GM19455 (cell line): ENCODE data around the gene FNDC4.
A peak's percentile ranks its signal among the peaks of the same experiment; 100 is the strongest.

Source experiments
- ATAC-seq: cut with Tn5 transposase; IDR thresholded peaks from one replicate; pipeline ENCODE4 v1.9.1; 2021; ENCODE audit not compliant: unreplicated experiment

Gene FNDC4

DNA sequence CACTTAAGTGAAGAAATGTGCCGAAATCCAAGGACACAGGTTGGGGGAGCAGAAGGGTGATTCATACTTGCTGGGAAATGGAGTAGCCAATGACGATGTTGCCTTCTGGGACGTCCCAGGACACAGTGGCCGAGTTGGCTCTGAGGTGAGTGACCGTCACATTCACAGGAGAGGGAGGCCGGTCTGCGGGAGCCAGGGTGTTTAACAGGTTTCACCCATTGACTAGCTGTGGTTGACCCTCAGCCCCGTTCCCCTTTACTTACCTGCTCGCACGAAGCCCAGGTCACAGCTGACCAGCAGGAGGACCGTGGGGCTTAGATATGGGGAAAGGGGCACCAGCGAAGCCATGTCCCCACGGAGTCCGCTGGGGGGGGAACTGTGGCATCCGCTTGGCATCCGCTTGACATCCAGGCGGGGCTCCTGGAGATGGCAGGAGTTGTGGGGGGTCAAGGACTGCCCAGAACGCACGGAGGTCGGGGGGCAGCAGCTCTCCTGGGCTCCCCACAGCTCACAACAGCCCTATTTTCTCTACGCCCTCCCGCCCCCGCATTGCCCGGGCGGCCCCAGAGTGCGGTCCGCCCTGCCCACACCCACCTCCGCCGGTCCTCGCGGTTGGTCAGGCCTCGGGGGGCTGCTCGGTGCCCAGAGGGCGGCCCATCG is 586 bp downstream of the FNDC4 start:
- no peak for ATAC-seq

DNA sequence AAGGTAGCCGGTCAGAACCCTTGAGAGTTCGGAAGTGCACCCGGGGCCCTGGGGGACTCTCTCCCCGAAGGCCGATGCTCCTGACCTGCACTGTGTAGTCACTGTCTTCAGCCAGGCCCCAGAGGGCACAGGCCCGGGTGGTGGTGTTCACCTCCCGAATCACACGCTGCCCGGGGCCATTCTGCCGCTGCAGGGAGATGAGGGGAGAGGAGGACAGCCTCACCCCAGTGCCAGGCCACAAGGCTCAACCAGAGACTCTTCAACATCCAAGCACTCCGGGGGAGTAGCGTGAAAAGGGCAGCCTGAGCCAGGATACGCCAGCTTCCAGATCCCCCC is 1.1 kb downstream of the FNDC4 start:
- ATAC-seq: no peak

DNA sequence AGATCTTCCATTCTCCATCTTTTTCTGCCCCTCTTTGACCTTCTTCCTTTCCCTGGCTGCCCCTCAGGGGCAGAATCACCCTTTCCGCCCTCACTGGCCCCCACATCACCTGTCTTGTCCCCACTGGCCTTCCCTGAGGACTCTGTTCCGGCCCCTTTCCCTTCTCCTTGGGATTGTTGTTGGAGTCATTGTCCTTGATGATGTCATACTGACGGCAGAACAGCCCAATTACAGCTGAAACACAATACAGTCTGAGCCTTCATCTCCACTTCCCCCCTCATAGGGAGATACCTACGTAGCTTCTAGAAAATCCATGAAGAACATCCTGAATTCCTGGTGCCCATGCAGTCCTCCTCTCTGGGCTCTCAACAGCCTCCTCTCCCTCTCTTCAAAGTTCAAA is 2.4 kb downstream of the FNDC4 start:
- no peak for ATAC-seq

DNA sequence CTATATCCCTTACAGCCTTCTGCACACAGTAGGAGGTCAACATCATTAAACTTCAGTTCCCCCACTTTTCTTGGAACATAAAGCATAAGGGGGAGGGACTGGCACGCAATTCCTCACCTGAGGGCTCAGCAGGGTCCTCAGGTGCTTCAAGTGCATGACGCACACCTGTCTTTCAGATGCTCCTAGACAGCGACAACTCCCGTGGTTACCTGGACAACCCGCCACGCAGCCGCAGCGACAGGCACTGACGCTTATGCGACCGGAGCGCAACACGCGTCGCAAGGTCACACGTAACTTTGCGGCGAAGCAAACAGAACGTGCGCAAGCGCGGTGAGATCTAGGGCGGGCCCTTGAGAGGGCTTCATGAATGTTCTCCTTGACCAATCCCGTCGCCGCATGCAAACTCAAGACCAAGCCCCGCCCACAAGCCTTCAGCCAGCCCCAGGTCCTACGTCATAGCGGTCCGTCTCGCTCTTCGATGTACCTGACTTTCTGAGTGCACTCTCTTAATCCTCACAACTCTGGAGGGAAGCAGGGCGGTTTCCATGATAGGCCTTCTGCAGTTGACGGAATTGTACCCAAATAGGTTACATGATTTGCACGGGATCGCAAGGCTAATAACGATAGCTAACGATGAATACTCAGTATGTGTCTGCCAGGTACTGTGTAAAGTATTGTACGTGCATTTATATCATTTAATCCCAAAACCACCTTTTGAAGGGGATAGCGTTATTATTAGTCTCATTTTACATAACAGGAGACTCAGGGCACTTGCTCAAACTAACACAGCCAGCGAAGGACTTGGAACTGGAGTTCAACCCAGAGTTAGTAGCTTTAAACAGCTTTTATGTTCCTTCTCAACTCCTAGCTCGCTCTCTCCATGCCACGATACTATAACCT is 5.3 kb downstream of the FNDC4 start, which contains the start of gene IFT172:
Gene IFT172 (minus strand): TSS at position 246 of the 900 bp plus-strand sequence. CDS start 90 bp downstream, at position 156.
- peak; percentile 98 for ATAC-seq

DNA sequence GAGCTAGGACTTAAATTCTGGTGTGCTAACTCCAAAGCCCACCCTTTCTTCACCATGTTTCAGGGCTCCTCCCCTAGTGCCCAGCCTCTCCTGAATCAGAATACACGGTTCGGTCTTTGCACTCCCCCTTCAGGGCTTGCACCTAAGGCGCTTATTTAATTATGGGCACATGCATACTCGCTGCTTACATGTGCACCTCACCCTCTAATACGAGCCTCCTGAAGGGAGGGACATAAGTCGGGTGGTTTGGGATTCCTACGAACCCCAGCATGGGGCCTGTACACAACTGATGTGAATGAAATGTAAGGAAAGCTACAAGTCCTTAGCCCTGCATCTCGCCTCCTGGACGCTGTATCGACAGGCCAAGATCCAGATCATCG is 5.9 kb downstream of the FNDC4 start:
- ATAC-seq: no peak

DNA sequence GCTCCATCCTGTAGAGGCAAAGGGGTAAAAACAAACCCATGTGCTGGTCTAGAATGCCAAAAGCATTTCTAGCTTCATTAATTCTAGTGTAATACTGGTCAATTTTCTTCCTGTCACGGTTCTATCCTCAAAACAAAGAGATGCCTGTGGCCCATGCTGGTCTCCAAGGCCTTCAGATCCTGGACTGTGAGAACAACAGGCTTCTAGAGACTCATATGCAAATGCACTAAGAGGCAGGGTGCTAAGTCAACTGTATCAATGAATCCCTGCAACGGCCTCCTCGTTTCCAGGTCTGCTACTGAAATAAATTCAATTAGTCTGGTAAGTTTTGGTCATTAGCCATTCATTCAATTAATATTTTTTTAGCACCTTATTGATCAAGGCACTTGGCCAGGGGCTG is 9.5 kb downstream of the FNDC4 start:
- ATAC-seq: no peak

DNA sequence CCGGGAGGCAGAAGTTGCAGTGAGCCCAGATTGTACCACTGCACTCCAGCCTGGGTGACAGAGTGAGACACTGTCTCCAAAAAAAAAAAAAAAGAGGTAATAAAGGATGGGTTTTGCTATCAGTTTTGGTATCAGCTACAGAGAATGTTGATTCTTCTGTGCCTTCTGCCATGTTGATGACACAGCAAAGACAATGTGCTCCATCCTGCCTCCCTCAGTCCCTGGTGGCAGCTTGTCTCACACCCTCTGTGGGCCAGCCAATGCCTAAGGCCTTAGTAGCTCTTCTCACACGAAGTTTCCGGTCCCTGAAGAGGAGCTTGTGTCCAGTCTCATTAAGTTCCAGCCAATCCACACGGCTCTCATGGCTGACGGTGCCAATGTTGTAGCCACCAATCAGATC is 23.0 kb downstream of the FNDC4 start:
- ATAC-seq: no peak

DNA sequence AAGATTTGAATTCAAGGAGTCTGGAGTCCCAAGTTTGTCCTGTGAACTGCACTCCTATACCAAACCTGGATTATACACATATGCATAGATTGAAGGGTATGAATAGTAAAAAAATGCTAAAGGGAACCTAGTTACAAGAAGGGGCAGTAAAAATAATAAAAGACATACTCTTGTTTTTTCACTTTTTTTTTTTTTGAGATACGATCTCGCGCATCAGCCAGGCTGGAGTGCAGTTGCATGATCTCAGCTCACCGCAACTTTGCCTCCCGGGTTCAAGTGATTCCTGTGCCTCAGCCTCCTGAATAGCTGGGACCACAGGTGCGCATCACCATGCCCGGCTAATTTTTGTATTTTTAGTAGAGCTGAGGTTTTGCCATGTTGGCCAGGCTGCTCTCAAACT is 30.6 kb downstream of the FNDC4 start:
- ATAC-seq: no peak

DNA sequence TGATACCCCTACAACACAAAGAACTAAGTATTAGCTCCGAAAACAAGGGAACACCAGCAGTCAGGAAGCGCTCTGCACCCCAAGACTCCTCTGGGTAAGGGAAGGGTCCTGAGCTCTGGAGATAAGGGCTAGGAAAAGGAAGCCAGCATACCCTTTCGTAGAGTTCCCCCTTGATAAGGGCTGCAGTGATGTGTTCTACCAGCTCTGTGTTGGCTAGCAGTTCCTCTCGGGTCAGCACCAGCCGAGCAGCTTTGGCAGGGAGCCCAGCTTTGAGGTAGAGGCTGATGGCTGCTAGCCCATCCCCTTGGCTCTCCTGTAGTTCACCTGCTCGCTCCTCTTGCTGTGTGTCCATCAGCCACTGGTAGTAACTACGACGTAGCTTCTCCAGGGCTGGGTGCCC is 33.9 kb downstream of the FNDC4 start:
- ATAC-seq: no peak

DNA sequence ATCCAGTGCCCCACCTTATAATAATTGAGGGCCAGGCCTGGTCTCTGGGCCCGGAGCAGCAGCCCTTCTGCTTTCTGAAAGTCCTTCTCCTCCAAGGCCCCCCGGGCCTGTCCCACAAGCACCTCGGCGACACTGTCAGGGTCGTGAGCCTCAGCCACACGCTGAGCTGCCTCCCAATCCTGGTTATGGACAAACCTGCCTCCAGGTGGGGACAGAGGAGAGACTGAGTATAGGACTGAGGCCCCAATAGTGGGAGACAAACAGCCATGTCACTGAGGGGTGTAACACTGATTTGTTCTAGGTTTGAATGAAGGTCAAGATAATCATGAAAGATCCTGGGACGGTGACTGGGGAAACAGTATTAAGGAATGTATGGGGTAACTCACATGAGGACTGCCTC is 41.0 kb downstream of the FNDC4 start:
- no peak for ATAC-seq

DNA sequence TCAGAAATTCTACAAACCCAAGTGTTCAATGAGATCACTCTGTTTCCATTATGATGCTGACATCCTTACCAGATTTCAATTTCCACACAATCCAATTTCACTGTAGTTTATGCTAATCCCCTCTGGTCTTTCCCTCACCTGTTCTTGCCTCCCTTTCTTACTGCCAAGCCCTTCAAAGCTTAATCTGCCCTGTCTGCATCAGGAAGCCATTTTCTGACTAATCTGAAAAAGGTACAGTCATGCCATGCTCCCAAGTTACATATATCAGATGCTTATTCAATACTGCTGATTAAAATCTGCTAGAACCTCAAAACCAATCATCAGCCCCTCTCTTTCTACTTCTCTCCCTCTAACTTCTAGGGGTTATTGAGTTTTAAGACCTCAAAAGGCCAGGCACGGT is 43.9 kb downstream of the FNDC4 start:
- no peak for ATAC-seq

DNA sequence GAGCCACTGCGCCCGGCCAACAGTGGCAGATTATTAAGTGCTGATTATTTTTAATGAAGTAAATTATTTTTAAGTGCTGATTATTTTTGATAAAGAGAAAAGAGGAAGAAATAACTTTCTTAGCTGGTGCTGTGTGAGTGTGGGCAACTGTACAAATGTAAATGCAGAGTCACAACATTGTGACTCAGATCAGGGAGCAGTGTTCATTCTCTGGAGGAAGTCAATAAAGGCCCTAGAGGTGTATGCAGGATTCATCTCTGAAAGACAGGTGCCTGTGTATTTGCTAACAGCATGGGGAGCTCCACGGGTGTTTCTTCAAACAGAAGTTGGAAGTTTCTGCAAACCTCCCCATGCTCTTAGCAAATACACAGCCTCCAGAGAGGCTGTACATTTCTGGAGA is 46.6 kb downstream of the FNDC4 start:
- ATAC-seq: no peak

DNA sequence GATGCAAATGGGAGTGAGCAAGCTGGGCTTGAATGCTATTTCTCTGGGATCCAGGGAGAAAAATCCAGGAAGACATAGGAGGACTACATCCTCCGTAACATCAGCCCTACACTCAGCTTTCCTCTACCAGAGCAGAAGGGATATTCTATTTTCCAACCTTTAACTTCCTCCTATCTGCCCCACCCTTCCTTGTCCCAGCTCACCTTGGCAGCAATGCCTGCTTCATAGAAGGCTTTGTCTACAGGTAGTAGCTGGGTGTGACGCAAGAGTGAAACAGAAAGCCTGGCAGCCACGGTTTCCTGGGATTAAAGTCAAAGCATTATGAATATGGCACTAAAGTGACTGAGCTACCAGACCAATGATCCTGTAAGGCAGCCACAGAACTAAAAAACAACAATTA is 48.9 kb downstream of the FNDC4 start:
- no peak for ATAC-seq

DNA sequence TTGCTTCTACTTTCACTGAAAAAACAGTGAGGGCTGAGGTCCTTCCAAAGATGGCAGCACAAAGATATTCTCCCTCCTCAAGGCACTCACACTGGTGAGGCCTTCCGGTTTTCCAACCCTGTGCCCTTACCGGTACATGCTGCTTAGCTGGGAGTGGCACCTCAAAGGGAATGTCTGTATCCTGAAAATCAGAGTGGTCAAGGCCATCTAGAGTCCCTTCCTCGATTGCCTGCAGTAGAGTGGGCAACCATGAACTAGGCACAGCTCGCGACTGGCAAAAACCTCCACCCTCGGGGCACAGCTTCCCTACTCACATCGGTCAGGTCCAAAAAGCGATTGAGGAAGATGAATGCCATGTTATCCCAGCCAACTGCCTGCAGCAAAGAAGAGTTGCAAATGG is 49.4 kb downstream of the FNDC4 start:
- ATAC-seq: no peak

DNA sequence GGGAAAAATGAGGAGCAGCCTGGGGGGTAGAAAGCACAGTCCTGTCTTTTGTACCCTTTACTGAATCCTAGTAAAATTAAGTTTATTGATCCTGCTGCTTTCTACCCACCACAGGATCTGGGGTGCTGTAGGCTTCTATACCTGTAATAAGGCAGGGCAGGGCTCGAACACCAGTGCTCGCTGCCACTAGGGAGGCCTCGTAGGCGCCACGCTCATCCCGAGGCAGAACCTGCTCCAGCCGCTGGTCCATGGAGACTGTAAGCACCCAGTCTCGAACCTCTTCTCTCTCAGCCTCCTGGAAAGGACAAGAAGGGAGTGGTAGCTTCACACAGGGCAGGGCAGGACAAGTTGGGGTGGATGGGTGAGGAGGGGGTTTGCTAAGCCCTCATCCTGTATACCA is 49.8 kb downstream of the FNDC4 start:
- no peak for ATAC-seq

DNA sequence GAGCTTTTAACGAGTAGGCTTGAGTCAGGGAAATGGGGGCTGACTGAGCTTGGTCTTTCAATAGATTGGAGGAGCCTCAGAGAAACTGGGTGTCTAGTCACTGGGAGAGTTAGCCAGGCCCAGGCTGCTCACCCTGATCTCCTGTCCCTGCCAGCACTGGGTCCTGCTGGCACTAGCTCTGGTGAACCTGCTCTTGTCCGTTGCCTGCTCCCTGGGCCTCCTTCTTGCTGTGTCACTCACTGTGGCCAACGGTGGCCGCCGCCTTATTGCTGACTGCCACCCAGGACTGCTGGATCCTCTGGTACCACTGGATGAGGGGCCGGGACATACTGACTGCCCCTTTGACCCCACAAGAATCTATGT is 52.1 kb downstream of the FNDC4 start:
- ATAC-seq: no peak

DNA sequence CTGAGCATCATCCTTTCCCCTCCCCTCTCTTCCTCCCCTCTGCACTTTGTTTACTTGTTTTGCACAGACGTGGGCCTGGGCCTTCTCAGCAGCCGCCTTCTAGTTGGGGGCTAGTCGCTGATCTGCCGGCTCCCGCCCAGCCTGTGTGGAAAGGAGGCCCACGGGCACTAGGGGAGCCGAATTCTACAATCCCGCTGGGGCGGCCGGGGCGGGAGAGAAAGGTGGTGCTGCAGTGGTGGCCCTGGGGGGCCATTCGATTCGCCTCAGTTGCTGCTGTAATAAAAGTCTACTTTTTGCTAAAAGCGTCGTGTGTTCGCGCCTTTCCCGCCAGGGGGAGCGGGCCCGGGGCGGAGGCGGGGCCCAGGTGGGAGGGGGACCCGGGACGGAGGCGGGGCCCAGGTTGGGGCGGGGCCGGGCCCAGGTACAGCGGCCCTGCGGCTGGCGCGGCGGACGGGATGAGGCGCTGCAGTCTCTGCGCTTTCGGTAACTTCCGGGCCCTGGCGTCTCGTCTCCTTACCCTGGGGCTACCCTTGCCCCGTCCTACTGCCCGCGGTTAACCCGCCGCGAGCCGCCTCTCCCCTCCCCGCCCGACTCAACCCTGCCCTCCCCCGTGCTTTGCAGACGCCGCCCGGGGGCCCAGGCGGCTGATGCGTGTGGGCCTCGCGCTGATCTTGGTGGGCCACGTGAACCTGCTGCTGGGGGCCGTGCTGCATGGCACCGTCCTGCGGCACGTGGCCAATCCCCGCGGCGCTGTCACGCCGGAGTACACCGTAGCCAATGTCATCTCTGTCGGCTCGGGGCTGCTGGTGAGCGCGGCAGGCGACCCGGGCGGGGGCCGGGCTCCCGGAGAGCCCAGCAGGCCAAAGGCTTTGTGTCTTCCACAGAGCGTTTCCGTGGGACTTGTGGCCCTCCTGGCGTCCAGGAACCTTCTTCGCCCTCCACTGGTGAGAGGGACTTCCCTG is 52.8 kb downstream of the FNDC4 start, which contains the start of gene KRTCAP3:
Gene KRTCAP3 (plus strand): TSS at position 424 of the 962 bp plus-strand sequence. CDS start 32 bp downstream, at position 456.
- no peak for ATAC-seq
